ENCODE data around the gene BABAM2. TPM values are rescaled to one million over a fixed set of nuclear protein-coding genes. Genes with fewer than 3 reads are reported as not detected.
A peak's percentile ranks its signal among the peaks of the same experiment; 100 is the strongest.

BABAM2 gene
- total and polyA plus RNA-seq, 9 of the 15 experiments (the other 6 are each of a cell fraction or from before 2014, with no cell fraction given) = 10.9 to 37.4 (median 25.6) TPM

- TF ChIP-seq NRF1 (conservative IDR thresholded peaks at IDR 0.05 in 1 of 2, IDR thresholded peaks at IDR 0.05 in 1 of 2) (no peak), TRIM28 (IDR thresholded peaks at IDR 0.05) (no peak), ZFX (CRISPR knock-in tag; IDR thresholded peaks at IDR 0.05) (no peak), ZNF121 (CRISPR knock-in tag; conservative IDR thresholded peaks at IDR 0.05) (no peak), E2F6 (IDR thresholded peaks at IDR 0.05; ENCODE audit: borderline replicate concordance in 1 of 2, extremely low read depth in 1 of 2, insufficient read depth in 1 of 2, insufficient read length in 1 of 2, low read depth in 1 of 2, low read length in 1 of 2, poor library complexity in 1 of 2, severe bottlenecking in 1 of 2) (no peak), ATF1 (CRISPR knock-in tag; IDR thresholded peaks at IDR 0.05) (no peak), ATF1 (tag; IDR thresholded peaks at IDR 0.05) (no peak), SMARCE1 (IDR thresholded peaks at IDR 0.05) (no peak), SRSF3 (IDR thresholded peaks at IDR 0.05; ENCODE audit: insufficient read depth, low read length) (no peak), ARID2 (IDR thresholded peaks at IDR 0.05) (no peak), ZNF280B (CRISPR knock-in tag; IDR thresholded peaks at IDR 0.05) (no peak), RBM14 (IDR thresholded peaks at IDR 0.05; ENCODE audit: borderline replicate concordance, insufficient read depth, low read depth, low read length) (no peak), ZNF445 (CRISPR knock-in tag; IDR thresholded peaks at IDR 0.05; ENCODE audit: low read depth) (no peak), HDAC8 (tag; IDR thresholded peaks at IDR 0.05) (no peak), NR2C2 (CRISPR knock-in tag; IDR thresholded peaks at IDR 0.05) (no peak), NR2C2 (tag; IDR thresholded peaks at IDR 0.05) (peak; percentile 34; the same call in 1 of the 2 replicates), SMAD3 (CRISPR knock-in tag; conservative IDR thresholded peaks at IDR 0.05) (no peak), CBX3 (IDR thresholded peaks at IDR 0.05; ENCODE audit: borderline replicate concordance in 1 of 2, low read length in 2 of 2) (no peak), TBL1XR1 (IDR thresholded peaks at IDR 0.05; ENCODE audit: low read length in 2 of 2) (no peak), HMGN3 (IDR thresholded peaks at IDR 0.05; ENCODE audit: borderline replicate concordance, extremely low read depth, insufficient read length, low read depth, low read length) (no peak), EGR1 (conservative IDR thresholded peaks at IDR 0.05) (peak; percentile 6; the same call in 1 of the 2 replicates), POLR3A (IDR thresholded peaks at IDR 0.05; ENCODE audit: borderline replicate concordance, extremely low read depth, insufficient read depth, insufficient read length) (no peak), STAT5B (CRISPR knock-in tag; IDR thresholded peaks at IDR 0.05) (no peak), BHLHE40 (IDR thresholded peaks at IDR 0.05; ENCODE audit: low read length) (no peak), ZBTB43 (CRISPR knock-in tag; IDR thresholded peaks at IDR 0.05) (no peak), ERF (CRISPR knock-in tag; IDR thresholded peaks at IDR 0.05) (no peak)
Observed at GRCh38 chr2:27977731-27978312, 87.3 kb downstream of the BABAM2 start (continued).
